ENCODE data around the gene INPP5A.
"Not testable (repeated sequence)": the region's sequence is repeated elsewhere in the genome, so short reads cannot be mapped to it uniquely, and the experiment has no call there.

INPP5A gene

DNA sequence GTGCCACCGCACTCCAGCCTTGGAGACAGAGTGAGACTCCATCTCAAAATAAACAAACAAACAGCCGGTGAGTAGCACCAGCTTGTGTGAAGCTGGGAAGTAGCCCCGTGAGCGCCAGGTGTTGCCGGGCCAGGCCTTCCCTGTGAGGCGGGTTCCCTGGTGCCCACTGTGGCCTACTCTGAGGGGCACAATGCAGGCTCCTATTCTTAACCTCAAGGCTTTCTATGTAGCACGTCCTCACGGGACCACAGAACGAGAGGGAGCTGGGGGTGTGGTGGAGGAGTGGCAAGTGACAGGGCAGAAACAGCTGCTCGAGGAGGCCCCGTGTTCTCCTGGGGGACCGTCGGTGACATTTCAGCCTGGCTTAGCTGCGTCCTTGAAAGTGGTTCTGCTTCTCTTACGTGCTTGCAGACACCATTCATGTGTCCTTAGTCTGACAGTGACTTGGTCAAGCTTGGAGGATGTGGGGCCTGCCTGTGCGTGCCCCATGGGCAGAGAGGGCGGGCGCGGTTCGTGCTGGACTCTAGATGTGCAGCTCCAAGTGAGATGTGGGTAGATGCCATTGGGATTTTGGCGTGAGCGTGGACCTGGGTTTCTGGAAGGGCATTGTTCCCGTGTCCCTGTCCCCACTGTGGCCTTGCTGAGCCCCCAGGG lies 131.7 kb downstream of the INPP5A start:
- no peak for DNase-seq

GRCh38 chr10:132670546-132671227 lies 133.1 kb downstream of the INPP5A start:
- DNase-seq: no peak

- DNase-seq: no peak
These were observed 133.9 kb downstream of the INPP5A start for GRCh38 chr10:132671228-132672154.

- not testable (repeated sequence) for DNase-seq
These were observed 136.2 kb downstream of the INPP5A start for GRCh38 chr10:132673746-132674145.

- no peak for DNase-seq
These were observed 136.7 kb downstream of the INPP5A start for GRCh38 chr10:132674311-132674710.

GRCh38 chr10:132675031-132675740 lies 137.6 kb downstream of the INPP5A start:
- DNase-seq: no peak

DNA sequence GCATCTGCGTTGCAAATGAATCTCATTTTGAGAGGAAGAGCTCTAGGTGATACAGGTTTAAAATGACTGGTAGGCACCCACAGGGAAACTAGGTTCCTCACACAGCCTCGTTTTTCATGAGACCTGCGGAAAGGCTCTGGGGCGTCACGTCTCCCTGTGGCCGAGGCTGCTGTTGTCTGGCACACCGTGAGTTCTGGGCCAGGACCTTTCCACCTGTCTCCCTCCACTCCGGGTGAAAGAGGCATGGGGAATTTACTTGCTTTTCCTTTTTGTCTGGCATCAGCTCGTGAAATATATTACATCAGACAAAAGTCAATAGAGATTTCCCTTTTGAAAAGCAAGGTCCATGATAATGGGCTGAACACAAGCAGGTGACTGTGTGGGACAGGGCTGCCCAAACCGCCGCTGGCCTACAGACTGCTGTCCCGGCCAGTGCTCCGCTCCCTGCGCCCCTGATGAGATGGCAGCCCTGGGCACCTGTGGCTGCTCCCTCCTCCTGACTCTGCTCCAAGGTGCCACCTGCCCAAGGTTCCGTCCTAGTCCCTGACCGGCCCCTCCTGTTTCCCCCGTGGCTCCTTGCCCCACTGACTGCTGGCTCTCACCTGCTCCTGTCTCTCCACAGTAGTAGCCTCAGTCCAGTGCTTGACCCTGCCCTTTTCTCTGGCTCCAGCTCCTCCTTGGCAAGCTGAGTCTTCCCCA lies 138.8 kb downstream of the INPP5A start:
- DNase-seq: no peak

DNA sequence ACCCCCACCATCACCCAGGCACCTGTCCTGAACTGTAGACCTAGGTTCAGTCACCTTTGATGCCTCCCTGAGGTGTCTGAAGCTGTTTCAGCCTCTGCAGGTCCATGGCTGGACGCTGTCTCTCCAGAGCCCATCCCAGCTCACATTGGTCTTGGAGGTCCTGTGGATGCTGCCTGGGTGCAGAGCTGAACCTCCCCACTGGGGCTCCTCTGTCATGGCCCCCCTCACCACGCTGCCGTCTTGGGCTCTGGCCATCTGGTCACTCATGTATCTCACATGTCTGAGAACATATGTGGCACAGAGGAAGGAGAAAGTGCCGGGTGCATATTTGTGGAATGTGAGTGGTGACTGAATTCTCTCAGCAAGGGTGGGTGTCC lies 139.5 kb downstream of the INPP5A start:
- no peak for DNase-seq

- no peak for DNase-seq
These were observed 140.1 kb downstream of the INPP5A start for GRCh38 chr10:132677473-132678227.

DNA sequence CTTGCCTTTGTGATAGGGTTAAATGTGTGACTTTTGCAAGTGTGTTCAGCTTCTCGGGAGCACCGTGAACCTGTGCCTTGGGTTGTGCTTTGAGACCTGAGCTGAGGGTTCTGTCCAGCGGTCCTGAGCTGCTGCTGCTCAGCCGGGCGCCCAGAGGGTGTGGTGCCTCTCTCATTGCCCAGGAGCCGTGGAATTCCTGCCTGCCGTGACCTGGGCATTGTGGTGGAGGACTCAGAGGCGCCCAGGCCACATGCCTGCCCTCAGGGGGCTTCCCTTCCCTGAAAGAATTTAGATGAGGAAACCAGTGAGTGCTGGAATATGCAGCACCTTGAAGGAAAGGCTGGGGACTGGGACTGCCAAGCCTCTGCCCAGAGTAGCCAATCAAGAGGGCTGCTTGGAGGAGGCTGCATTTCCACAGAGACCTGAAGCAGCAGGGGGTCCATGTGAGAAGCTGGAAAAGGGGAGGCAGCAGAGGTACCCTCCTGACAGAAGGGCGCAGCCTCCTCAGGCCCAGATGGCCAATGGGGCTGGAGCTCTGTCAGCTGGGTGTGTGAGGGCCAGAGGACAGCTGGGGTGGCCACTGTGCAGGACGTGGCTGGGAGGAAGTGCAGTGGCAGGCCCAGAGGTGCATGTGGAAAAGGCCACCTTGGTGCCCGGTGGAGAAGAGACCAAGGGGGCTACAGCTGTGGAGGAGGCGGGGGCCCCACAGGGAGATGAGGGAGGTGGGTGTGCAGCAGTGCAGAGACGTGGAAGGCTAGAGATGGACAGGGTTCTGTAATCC lies 141.0 kb downstream of the INPP5A start:
- no peak for DNase-seq

DNA sequence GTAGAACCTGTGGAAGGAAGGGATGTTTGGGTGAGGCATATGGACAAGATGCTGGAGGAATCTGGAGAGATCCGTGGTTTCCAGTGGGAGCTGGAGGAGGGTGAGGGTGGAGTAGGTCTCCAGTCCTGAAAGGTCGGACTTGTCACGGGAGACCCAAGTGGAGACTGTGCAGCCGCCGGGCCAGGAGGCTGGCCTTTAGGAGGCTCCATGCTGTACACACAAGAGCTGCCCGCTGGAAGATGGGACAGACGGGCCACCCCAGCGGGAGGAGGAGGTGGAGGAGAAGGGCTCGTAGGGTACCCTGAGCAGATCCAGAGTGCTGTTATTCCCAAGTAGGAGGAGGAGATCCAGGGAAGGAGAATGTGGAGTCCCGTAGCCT lies 141.6 kb downstream of the INPP5A start:
- DNase-seq: no peak

- no peak for DNase-seq
These were observed 142.1 kb downstream of the INPP5A start for GRCh38 chr10:132679640-132680039.

DNA sequence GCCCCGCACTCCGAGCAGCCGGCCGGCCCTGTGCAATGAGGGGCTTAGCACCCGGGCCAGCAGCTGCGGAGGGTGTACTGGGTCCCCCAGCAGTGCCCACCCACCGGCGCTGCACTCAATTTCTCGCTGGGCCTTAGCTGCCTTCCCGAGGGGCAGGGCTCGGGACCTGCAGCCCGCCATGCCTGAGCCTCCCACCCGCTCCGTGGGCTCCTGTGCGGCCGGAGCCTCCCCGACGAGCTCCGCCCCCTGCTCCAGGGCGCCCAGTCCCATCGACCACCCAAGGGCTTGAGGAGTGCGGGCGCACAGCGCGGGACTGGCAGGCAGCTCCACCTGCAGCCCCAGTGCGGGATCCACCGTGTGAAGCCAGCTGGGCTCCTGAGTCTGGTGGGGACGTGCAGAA lies 143.2 kb downstream of the INPP5A start:
- not testable (repeated sequence) for DNase-seq

- no peak for DNase-seq
These were observed 144.5 kb downstream of the INPP5A start for GRCh38 chr10:132681858-132682755.

- no peak for DNase-seq
These were observed 146.7 kb downstream of the INPP5A start for GRCh38 chr10:132684164-132684891.

- DNase-seq: peak in 55 of 56 donors; percentile 25 to 95 (median 81)
These were observed 147.7 kb downstream of the INPP5A start for GRCh38 chr10:132685101-132685891.
